HG03135 (cell line): ENCODE measurements around the gene DLGAP1.

ENCODE experiments used
- ATAC-seq: cut with Tn5 transposase; IDR thresholded peaks from one replicate; pipeline ENCODE4 v1.9.1; 2021; ENCODE audit warnings: mild to moderate bottlenecking, moderate library complexity; ENCODE audit not compliant: unreplicated experiment

The DLGAP1 gene

DNA sequence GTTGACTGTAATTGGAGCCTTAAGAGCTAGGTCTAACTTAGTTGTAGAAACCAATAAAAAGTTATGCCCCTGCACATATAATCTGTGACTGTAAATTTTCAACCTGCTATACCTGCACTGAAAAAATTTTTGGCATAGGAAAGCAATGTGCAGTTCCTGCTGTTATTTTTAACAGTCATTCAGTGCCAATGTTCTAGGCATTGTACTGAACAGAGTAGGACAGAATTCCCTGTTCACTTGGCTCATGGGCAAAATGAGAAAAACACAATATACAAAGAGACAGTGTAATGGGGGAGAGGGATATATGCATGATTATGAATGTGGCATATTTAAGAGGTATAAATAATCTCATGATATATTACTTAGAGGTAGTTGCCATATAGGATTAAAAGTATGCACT lies 547.2 kb downstream of the DLGAP1 start:
- ATAC-seq = no peak

DNA sequence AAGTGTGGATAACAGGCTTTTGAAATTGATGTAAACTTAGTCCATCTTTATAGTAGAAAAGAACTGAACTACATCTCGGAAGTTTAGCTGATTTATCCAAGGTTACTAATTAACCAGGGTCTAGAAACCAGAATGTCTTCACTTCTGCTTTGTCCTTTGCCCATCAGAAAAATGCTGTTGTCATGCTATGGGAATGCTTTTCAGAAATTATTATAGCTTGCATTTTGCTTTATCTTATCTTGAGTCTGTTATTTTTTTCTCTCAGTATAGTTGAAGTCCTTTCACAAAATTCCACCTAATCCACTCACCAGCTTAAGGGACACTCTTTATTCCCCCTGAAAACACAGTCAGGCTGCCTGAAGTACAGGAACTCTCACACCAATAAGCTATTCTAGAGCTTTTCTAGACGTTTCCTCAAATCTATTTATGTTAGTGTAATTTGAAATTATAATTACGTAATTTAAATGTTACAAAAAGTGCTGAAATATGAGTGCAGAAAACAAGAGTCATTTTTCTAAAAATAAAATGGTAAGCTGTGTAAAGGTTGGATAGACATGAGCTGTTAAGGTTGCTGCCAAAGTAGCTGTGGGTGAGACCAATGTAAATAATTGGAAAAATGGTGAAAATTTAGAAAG lies 548.9 kb downstream of the DLGAP1 start:
- ATAC-seq = no peak

DNA sequence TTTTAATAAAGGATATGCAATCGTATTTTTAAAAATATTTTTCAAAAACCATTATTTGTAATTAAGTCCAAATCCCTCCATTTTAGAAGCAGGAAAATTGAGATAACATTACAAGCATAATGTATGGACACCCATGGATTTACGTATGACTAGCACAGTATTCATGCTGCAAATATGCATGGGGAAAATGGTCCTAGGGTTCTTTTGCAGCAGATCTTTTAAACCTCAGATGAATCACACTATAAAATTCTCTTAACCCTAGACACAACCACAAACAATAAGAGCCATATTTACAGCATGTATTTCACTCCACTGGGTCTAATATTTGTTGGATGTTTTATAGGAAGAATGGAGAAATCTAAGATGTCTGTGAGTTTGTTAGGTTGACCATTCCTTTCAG lies 551.8 kb downstream of the DLGAP1 start:
- no peak for ATAC-seq

DNA sequence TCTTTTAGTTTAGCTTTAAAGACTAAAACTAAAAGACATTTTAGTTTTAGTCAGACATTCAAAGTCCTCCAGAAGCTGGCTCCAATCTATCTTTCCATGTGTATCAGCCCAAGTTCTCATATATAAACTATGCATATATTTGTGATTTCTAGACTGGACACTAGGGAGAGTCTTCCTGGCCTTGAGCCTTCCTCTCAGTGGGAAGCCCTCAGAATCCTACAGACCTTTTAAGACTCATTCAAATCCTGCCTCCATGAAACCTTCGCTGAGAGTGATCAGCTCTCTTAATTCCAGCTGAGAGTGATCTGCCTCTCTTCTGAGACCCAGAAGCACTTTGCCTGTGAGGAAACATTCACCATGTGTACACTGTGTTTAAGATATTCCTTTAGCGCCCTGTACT lies 552.4 kb downstream of the DLGAP1 start:
- no peak for ATAC-seq

DNA sequence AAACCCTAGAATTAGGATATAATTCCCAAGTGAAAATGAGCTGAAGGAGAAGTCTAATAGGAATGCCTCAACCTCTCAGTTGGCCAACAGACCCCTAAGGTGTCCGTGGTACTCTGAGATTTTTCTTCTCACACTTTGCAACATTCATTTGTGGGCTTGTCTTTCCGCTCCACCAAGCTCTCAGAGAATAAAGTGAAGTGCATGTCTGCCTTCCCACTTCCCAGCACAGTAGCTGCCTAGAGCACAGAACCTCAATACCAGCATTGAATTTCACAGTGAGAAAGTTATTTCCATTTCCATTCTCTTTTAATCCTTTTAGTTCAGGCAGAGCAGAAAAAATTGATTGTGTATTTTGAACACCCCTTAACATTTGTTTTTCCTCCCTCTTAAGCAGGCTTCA lies 553.3 kb downstream of the DLGAP1 start:
- ATAC-seq = no peak

DNA sequence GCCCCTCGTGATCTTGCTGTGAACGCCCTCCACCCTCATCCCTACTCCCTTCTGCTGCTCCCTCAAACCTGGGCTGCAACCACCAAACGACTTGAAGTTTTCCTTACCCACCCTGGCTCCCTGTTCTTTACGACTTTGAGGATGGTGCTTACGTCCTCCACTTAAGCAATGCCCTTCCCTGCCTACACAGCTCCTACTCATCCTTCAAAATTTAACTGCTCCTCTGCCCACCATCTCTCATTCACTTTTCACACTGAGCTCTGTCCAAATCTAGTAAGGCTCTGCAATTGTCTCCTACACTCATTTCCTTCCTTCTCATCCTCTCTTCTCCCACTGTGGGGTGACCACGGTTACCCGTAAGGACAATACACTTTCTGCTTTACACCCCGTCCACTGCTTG lies 554.1 kb downstream of the DLGAP1 start:
- ATAC-seq = no peak

DNA sequence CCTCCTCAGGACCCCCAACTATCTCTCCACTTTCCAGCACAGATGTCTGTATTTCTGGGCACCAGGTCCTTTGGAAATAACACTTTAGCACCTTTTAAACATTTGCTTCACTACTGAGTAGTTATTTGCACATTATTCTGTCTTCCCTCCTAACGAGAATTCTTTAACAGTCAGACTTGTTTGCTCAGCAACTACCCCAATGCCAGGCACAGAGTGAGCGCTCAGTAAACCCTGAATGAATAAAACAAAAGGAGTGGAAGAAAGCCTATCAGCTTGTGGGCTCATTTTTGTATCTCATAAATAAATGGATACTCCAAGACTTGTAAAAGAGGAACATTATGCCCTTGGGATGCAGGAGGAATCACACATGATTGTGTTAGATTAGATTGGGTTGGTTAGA lies 554.8 kb downstream of the DLGAP1 start:
- no peak for ATAC-seq

DNA sequence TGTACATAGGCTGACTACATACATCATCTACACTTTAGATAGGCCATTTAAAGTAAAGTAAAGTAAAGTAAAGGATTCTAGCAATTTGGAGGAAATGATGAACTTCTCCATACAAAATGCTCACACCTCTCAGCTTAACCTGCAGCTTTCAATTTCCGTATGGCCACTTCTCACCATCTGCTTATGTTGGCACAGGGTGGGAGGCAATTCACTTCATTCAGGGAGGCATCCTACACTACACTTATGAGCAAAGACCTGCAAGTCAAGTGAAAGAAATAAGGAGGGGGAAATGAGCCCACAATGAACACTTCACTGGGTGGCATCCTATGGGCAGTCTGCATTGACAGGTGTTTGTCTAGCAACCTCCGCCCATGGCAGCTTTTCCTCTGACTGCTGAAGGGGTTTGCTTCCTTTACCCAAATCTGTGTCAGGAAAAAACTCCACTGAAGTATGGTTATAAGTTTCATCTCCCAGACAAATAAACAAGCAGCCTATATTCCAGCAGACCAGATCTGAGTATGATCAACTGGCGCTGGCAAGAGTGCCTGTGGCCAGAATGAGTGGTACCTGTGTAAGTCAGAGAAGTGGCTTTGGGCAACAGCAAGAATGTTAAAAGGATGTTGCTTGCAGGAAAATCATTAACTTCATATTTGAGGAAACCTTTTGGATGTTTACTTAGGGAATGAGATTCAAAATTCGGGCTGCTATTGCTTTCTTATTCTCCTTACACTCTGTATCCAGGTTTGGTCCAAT lies 556.1 kb downstream of the DLGAP1 start:
- ATAC-seq = no peak

DNA sequence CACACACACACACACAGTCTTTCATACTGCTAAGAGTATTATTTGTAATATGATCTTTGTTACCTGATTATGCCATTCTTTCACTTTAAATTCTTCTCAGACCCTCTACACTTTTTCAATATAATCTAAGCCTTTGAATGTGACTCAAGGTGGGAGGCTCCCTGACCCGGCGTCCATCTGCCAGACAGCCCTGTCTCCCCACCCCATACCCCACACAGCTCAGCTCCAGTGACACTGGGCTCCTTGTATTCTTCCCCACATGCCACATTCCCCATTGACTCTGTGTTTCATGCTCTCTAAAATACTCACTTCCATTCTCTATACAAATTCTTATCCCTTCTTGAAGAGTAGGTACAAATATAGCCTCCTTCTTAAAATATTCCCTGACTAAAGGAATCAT lies 563.0 kb downstream of the DLGAP1 start:
- no peak for ATAC-seq

DNA sequence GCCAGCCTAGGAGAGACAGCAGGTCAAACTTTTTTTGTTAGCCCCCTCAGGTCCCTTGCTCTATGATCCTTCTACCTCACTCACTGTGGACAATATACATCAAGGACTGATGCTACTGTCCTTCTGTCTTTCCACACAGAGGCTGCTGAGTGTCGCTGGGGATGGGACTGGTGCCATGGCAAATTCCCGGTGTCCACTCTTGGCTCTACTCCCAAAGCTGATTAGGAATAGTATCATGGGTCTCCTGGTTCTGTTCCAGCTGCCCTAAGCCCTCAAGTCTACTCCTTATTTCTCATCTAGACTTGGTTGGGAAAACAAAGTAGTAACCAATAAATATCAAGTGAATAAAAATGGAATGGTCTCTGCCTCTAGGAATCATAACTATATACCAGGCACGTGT lies 563.9 kb downstream of the DLGAP1 start:
- ATAC-seq = no peak

DNA sequence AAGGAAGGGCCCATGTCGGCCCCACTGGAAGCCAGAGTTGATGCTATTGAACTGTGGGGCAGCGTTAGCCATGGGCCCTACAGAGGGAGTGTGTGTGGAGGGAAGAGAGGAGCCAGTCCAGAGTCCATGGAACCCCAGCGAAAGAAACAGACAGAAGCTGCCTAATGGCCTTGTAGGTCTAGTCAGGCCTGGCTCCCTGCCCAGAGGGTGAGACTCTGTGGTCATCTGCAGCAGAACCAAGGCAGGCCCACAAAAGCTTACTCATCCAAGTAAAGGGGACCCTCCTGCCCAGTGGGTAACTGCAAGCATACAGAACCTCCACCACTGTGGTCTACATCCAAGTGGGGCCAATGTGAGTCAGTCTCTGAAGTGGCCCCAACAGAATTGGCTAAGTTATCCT lies 565.3 kb downstream of the DLGAP1 start:
- ATAC-seq = no peak

DNA sequence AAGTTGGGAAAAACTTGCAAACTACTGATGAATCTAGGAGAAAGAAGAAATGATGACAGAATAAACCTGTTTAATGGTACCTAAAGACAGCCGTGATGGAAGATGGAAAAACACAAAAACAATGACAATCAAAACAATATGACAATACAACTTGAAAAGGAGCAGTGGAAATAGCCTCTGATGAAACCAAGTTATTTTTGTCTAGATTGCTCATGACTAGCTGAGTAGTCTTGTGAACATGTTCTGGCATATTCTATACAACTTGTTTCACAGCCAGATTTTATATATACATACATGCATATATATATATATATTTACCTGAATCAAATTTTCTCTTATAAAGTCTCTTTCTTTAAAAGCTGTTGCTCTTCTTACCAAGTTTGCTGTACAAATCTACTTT lies 566.0 kb downstream of the DLGAP1 start:
- ATAC-seq = no peak

DNA sequence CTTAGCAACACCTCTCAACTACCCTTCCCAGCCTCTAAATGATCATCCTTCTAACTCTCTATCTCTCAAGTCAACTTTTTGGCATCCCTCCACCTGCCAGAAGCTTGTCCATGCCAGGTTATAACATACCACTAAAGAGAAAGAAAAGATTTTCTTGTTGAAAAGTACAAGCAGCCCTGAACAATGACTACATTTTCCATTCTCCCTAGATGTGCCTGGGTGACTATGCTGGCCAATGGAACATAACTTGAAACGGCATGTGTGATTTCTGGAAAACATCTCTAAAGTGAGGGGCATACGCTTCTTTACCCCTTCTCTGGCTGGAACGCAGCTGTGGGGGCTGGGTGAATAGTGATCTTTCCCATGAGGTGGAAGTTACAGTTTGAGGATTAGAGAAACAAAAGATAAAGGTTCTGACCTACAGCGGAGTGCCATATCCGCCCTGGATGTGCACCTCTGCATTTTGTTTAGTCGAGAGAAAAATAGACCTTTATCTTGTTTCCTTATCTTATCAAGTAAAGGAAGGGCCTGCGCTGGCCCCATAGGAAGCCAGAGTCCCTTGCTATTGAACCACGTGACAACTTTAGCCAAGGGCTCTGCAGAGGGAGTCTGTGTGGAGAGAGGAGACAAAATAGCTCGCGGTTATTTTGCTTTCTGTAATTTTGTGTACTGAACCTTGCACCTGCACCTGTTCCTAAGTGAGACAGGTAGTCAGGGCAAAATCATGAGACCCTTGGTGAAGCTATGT lies 568.4 kb downstream of the DLGAP1 start:
- ATAC-seq = no peak

DNA sequence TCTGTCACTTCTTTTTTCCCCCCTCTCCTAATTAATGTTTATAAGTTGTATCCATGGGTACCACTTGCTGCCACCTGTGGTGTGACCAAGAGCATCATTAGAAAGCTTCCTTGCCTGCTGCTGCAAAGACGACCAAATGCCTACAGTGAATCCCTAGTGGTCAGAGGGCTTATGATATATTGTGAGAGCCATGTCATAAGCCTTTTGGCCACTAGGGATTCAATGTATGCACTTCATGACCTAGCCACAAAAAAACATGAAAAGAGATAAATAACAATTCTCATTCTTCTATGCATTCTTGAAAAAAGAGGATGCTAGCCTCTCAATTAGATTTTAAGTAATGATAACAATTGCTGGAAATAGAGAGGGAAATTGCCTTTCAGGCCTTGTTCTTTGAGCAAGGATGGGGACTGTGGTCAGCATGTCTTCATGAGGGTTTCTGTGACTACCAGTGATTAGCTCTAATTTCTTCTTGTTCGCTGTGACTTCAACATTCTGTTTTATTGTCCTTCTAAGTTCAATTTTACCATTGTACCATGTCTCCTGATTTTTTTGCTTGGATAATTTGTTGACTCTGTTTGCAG lies 569.8 kb downstream of the DLGAP1 start:
- no peak for ATAC-seq

DNA sequence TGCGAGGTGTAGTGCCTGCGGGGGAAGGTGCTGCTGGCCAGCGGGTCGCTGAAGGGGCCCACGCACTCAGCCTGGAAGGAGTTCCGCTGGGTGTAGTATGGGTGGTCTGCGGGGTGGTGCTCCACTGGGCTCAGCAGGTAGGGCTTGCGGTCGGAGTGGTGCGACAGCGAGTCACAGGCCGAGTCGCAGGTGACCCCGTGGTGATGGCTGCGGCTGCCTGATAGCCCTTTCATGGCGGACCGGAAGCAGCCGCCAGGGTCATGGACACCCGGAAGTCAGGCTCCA lies 575.3 kb downstream of the DLGAP1 start:
- ATAC-seq = no peak

DNA sequence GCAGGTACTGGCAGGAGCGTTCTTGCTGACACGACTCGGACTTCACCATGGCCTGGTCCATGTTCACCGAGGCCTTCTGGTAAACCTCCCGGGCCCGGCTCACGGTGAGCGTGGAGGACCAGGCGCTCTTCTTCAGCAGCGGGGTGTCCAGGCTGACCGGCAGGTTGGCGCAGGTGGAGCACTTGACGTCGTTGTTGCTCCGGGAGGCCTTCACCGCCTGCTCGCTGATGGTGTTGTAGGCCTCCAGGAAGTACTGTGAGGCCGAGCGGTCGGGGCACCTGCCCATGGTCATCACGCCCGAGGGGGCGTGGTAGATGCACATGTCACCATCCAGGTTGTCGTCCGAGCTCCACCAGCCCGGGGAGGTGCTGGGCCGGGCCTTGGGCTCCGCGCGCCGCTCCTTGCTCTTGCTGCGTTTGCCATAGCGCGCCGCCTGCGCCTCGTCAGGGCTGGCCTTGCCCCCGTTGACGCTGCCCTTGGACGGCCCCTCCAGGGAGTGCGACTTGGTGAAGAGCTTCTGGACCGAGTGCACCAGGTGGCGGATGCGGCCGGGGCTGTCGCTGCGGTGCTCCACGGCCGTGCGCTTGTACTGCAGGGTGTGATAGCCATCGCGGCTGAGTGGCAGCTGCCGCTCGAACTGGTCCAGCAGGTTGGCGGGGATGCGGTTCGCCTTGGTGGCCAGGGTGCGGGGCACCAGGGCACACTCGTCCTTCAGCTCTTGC lies 575.8 kb downstream of the DLGAP1 start:
- ATAC-seq = no peak

DNA sequence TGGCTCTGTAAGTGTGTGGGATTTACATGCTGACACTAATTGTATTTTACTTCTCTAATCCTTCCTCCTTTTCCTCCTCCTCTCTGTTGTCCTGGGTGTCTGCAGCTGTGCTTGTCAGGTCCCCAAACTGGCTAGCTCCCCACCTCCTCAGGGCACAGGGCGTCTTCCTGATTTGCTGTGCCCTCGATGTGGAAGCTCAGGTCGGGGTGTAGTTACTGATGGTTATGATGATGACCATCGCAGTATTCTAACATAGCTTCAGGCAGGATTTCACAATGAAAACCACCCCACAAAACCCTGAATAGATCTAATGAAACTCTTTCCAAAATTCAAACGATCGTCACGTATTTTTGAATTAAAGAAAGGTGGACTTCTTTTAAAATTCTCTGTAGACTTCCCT lies 576.7 kb downstream of the DLGAP1 start:
- no peak for ATAC-seq

DNA sequence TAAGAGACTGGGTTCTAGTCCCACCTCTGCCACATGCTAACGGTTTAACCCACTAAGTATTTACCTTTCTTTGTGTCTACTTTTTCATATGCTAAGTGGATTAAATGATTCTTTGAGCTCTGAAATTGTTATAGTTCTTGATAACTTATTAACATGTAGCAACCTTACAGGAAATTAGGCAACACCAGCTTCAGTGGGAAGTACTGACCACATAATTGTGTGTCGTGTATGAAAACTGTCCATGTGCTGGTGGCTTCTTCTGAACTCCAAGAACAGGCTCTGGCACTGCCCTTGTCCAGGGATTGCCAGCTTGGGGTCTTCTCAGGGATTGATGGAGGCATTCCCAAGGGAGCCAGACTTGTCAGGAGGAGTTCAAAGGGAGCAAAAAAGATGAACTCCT lies 577.4 kb downstream of the DLGAP1 start:
- no peak for ATAC-seq

DNA sequence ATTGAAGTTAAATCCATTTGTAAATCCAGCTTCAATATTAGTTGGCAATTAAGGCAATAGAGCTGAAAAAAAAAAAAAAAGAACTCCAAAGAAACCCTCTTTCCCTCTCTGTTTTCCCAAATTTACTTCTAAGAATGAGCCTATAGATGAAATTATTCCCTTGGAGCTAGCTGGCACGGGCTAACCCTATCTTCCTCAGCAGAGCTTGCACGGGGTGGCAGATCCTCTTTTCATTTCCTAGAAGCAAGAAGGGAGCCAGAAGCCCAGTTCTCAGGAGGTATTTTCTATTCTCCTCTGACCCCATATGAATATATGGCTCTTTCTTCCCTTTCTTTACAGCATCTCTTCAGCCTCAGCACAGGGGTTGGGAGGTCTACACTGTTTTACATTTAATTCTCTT lies 579.1 kb downstream of the DLGAP1 start:
- no peak for ATAC-seq

DNA sequence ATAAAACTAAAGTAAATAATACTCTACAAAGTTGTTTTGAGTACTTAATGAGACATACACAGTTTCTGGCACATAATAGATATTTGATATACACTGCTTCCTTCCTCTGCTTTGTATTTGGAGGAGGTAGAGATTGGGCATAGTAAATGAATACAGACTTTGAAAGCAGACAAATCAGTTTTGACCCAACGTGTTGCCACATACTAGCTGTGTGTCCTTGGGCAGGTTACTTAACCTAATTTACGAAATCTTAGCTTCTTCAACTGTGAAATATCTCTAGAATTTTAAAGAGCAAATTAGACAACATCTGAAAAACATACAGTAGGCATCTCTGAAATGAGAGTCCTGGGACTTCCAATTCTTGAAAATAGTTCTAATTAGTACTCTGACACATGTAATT lies 579.7 kb downstream of the DLGAP1 start:
- no peak for ATAC-seq

DNA sequence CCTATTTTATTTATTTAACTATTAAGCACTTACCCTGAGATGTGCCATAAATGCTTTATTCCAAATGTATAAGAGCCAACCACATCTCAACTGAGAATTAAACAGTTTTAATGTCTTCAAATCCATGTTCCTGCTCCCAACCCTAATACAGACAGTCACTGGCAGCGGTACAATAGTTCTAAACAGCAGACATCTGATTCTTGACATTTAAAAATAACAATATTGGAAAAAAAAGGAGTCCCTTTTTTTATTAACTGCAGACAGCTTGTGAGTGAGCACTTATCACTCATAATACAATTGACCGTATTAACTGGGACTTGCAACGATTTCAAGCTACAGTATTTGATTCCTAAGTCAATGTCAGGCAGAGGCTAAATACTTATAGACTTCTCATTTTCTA lies 580.5 kb downstream of the DLGAP1 start:
- ATAC-seq = no peak
